ENCODE data around the gene CACNA1H.

GRCh38 chr16:1258225-1258600 lies 105.3 kb downstream of the CACNA1H start:
- TF ChIP-seq POLR2A (IDR thresholded peaks at IDR 0.05) (no peak), CTCF (IDR thresholded peaks at IDR 0.05) (no peak)

Measured in heart left ventricle (tissue), 13 donors.